ENCODE measurements around the gene IFNLR1. TPM values are rescaled to one million over a fixed set of nuclear protein-coding genes. Genes with fewer than 3 reads are reported as not detected.
A peak's percentile ranks its signal among the peaks of the same experiment; 100 is the strongest.

IFNLR1 gene
- total RNA-seq, 2 donors from 2014 or later: 7.9 to 16.8 TPM

- TF ChIP-seq CTCF (IDR thresholded peaks at IDR 0.05): no peak
- peak overlapping the region; percentile 52 to 59 for H3K9ac ChIP-seq (ENCODE audit: low read depth in 2 of 2, low read length in 2 of 2)
- peak overlapping the region; percentile 41 for H3K4me3 ChIP-seq
- H3K27ac ChIP-seq: peak overlapping the region; percentile 60
- H3K4me1 ChIP-seq: no peaks in the 10 kb centered on the region
- H3K27me3 ChIP-seq: no peaks in the 10 kb centered on the region
- no peak for DNase-seq
- no peaks in the 10 kb centered on the region for H3K36me3 ChIP-seq
- no peaks in the 10 kb centered on the region for H3K9me3 ChIP-seq
- intact Hi-C loops (cut with DNase I): no loop called here
Observed at GRCh38 chr1:24186031-24186710, 918 bp downstream of the IFNLR1 start.

GRCh38 chr1:24185076-24185475, 2.0 kb downstream of the IFNLR1 start:
- no peak overlapping the region for H3K9ac ChIP-seq (ENCODE audit: low read depth in 2 of 2, low read length in 2 of 2)
- H3K4me1 ChIP-seq: no peaks in the 10 kb centered on the region
- TF ChIP-seq CTCF (IDR thresholded peaks at IDR 0.05): no peak
- no peak overlapping the region for H3K27ac ChIP-seq
- H3K36me3 ChIP-seq: no peaks in the 10 kb centered on the region
- no peaks in the 10 kb centered on the region for H3K27me3 ChIP-seq
- H3K9me3 ChIP-seq: no peaks in the 10 kb centered on the region
- intact Hi-C loops (cut with DNase I): no loop called here
- no peak for DNase-seq
- H3K4me3 ChIP-seq: no peak overlapping the region

GRCh38 chr1:24182061-24182460, 5.0 kb downstream of the IFNLR1 start:
- Histone ChIP-seq H3K27ac (no peak overlapping the region), H3K4me3 (no peak overlapping the region), H3K36me3 (no peaks in the 10 kb centered on the region), H3K9ac (ENCODE audit: low read depth in 2 of 2, low read length in 2 of 2) (no peak overlapping the region), H3K4me1 (no peaks in the 10 kb centered on the region), H3K27me3 (no peaks in the 10 kb centered on the region), H3K9me3 (no peaks in the 10 kb centered on the region)
- intact Hi-C loops (cut with DNase I): no loop called here
- no peak for DNase-seq
- no peak for TF ChIP-seq CTCF (IDR thresholded peaks at IDR 0.05)

GRCh38 chr1:24181619-24182018, 5.5 kb downstream of the IFNLR1 start:
- H3K4me1 ChIP-seq: no peaks in the 10 kb centered on the region
- no peak overlapping the region for H3K9ac ChIP-seq (ENCODE audit: low read depth in 2 of 2, low read length in 2 of 2)
- DNase-seq: no peak
- no peaks in the 10 kb centered on the region for H3K27me3 ChIP-seq
- H3K9me3 ChIP-seq: no peaks in the 10 kb centered on the region
- H3K27ac ChIP-seq: no peak overlapping the region
- intact Hi-C loops (cut with DNase I): no loop called here
- H3K4me3 ChIP-seq: no peak overlapping the region
- H3K36me3 ChIP-seq: no peaks in the 10 kb centered on the region
- no peak for TF ChIP-seq CTCF (IDR thresholded peaks at IDR 0.05)

- intact Hi-C loops (cut with DNase I): no loop called here
- Histone ChIP-seq H3K27ac (no peak overlapping the region), H3K9me3 (no peaks in the 10 kb centered on the region), H3K27me3 (no peaks in the 10 kb centered on the region), H3K36me3 (no peaks in the 10 kb centered on the region), H3K4me1 (no peaks in the 10 kb centered on the region), H3K4me3 (no peak overlapping the region), H3K9ac (ENCODE audit: low read depth in 2 of 2, low read length in 2 of 2) (no peak overlapping the region)
- no peak for TF ChIP-seq CTCF (IDR thresholded peaks at IDR 0.05)
- no peak for DNase-seq
Observed at GRCh38 chr1:24180676-24181075, 6.4 kb downstream of the IFNLR1 start.
